Natural killer cell (primary cell): ENCODE measurements around the gene L3MBTL4. TPM values are rescaled to one million over a fixed set of nuclear protein-coding genes. Genes with fewer than 3 reads are reported as not detected.

Experiments used
- ATAC-seq, 3 donors: fragments of 150-1000 bp in 2 of 3; fragments of 200-7000 bp in 1 of 3; cut with Tn5 transposase; 1 replicate in 1 of 3; 2 replicates in 2 of 3; pipeline ENCODE4 v1.10.0; 2021; ENCODE audit warnings: mild to moderate bottlenecking in 2 of 3, moderate library complexity in 2 of 3
- DNase-seq, 2 donors: peaks; one replicate each; pipeline versions ENCODE4 v3.0.0 to v3.0.0-alpha.2; 2013 to 2021; ENCODE audit warnings: mixed read lengths in 1 of 2
- H3K27ac ChIP-seq: one replicate; pipeline ENCODE4 v1.5.1; 2013; ENCODE audit warnings: mild to moderate bottlenecking, low read length
- H3K27me3 ChIP-seq: one replicate; pipeline ENCODE4 v1.6.1; 2013; ENCODE audit warnings: low read length; ENCODE audit not compliant: control insufficient read depth, insufficient read depth
- H3K36me3 ChIP-seq: one replicate; pipeline ENCODE4 v1.6.1; 2013; ENCODE audit warnings: low read length; ENCODE audit not compliant: control insufficient read depth, insufficient read depth
- H3K4me1 ChIP-seq: one replicate; pipeline ENCODE4 v1.6.1; 2013; ENCODE audit warnings: low read length; ENCODE audit not compliant: control insufficient read depth, insufficient read depth
- H3K4me3 ChIP-seq: one replicate; pipeline ENCODE4 v1.5.1; 2013; ENCODE audit warnings: low read length
- H3K9me3 ChIP-seq: one replicate; pipeline ENCODE4 v1.6.1; 2013; ENCODE audit warnings: low read length; ENCODE audit not compliant: control insufficient read depth, insufficient read depth
- H3K27ac Mint-ChIP-seq, 2 donors: one replicate each; pipeline ENCODE4 v1.8.0; 2022; ENCODE audit warnings: mild to moderate bottlenecking in 2 of 2, mixed read lengths in 2 of 2, moderate library complexity in 1 of 2
- H3K27me3 Mint-ChIP-seq, 2 donors: one replicate each; pipeline ENCODE4 v1.8.0; 2022; ENCODE audit warnings: low read depth in 2 of 2, mixed read lengths in 2 of 2
- H3K36me3 Mint-ChIP-seq: one replicate; pipeline ENCODE4 v1.8.0; 2022; ENCODE audit warnings: mixed read lengths
- H3K4me1 Mint-ChIP-seq, 2 donors: one replicate each; pipeline ENCODE4 v1.8.0; 2022; ENCODE audit warnings: mixed read lengths in 2 of 2
- H3K4me3 Mint-ChIP-seq: one replicate; pipeline ENCODE4 v1.8.0; 2022; ENCODE audit warnings: mild to moderate bottlenecking, moderate library complexity, mixed read lengths
- H3K9me3 Mint-ChIP-seq, 2 donors: one replicate each; pipeline ENCODE4 v1.8.0; 2022; ENCODE audit warnings: mixed read lengths in 2 of 2
- CTCF ChIP-seq: fragments of 200-600 bp; IDR thresholded peaks from one replicate; pipeline ENCODE4 v1.8.0; 2022; ENCODE audit warnings: antibody characterized with exemption
- WGBS: methylation state at CpG from one replicate; pipeline ENCODE4 v1.1.7; 2013; ENCODE audit warnings: missing lambda C conversion rate; ENCODE audit not compliant: insufficient coverage; 5-methylcytosine and 5-hydroxymethylcytosine counted together
- intact Hi-C: fragments of 100-400 bp; cut with micrococcal nuclease; formaldehyde crosslinking; loops from one replicate; pipeline ENCODE4 v1.14.2; 2022
- total RNA-seq, 4 donors: library from RNA; stranded (reverse); fragments of 120-200 nt in 1 of 4; gene quantifications; one replicate each; pipeline versions ENCODE4 v1.2.3 to v1.2.4, GENCODE V29; 2013 to 2022

The L3MBTL4 gene
- total RNA-seq, 3 donors from 2014 or later (not counting 1 experiment from before 2014, with no cell fraction given) = 27.9 to 34.2 (median 30.0) TPM

GRCh38 chr18:6401687-6402086 lies 13.0 kb downstream of the L3MBTL4 start:
- H3K4me1 ChIP-seq = peaks cover 3% of the 10 kb centered on the region
- no peaks in the 10 kb centered on the region for H3K9me3 ChIP-seq
- Mint-ChIP-seq H3K27ac (no peak overlapping the region), H3K36me3 (no peaks in the 10 kb centered on the region), H3K9me3 (no peaks in the 10 kb centered on the region), H3K4me1 (peaks cover 10 to 19% of the 10 kb centered on the region in 2 donors), H3K4me3 (no peak overlapping the region), H3K27me3 (no peaks in the 10 kb centered on the region)
- no peak for DNase-seq
- H3K27ac ChIP-seq = no peak overlapping the region
- no peaks in the 10 kb centered on the region for H3K36me3 ChIP-seq
- intact Hi-C loops = no loop called here
- no peak overlapping the region for H3K4me3 ChIP-seq
- WGBS = 86% methylated on average over 8 of the region's 8 CpGs
- ATAC-seq = no peak
- no peaks in the 10 kb centered on the region for H3K27me3 ChIP-seq
- no peak for TF ChIP-seq CTCF

GRCh38 chr18:6399776-6400175 lies 14.9 kb downstream of the L3MBTL4 start:
- Mint-ChIP-seq H3K4me1 (peaks cover 0 to 10% of the 10 kb centered on the region in 2 donors), H3K36me3 (no peaks in the 10 kb centered on the region), H3K9me3 (no peaks in the 10 kb centered on the region), H3K27me3 (no peaks in the 10 kb centered on the region), H3K4me3 (no peak overlapping the region), H3K27ac (no peak overlapping the region)
- Histone ChIP-seq H3K4me3 (no peak overlapping the region), H3K9me3 (no peaks in the 10 kb centered on the region), H3K4me1 (no peaks in the 10 kb centered on the region), H3K36me3 (no peaks in the 10 kb centered on the region), H3K27me3 (no peaks in the 10 kb centered on the region), H3K27ac (no peak overlapping the region)
- intact Hi-C loops = no loop called here
- no peak for TF ChIP-seq CTCF
- DNase-seq (no peak), ATAC-seq (no peak)
- WGBS = no CpG with 5 or more reads among the region's 1 CpG

- DNase-seq = no peak
- no peak for ATAC-seq
- TF ChIP-seq CTCF = no peak
- WGBS = 89% methylated on average over 6 of the region's 6 CpGs
- no peaks in the 10 kb centered on the region for H3K36me3 Mint-ChIP-seq
- H3K27ac Mint-ChIP-seq = no peak overlapping the region
- no peak overlapping the region for H3K4me3 ChIP-seq
- no peaks in the 10 kb centered on the region for H3K27me3 ChIP-seq
- intact Hi-C loops = no loop called here
- no peaks in the 10 kb centered on the region for H3K9me3 ChIP-seq
- no peak overlapping the region for H3K4me3 Mint-ChIP-seq
- H3K36me3 ChIP-seq = no peaks in the 10 kb centered on the region
- H3K4me1 Mint-ChIP-seq = peaks cover 8 to 21% of the 10 kb centered on the region in 2 donors
- H3K27ac ChIP-seq = no peak overlapping the region
- no peaks in the 10 kb centered on the region for H3K27me3 Mint-ChIP-seq
- H3K9me3 Mint-ChIP-seq = no peaks in the 10 kb centered on the region
- H3K4me1 ChIP-seq = no peaks in the 10 kb centered on the region
Observed at GRCh38 chr18:6397931-6398566, 16.7 kb downstream of the L3MBTL4 start.

GRCh38 chr18:6396847-6397246 lies 17.9 kb downstream of the L3MBTL4 start:
- DNase-seq = no peak
- H3K4me1 ChIP-seq = no peaks in the 10 kb centered on the region
- H3K9me3 Mint-ChIP-seq = peaks cover 0 to 1% of the 10 kb centered on the region in 2 donors
- H3K36me3 ChIP-seq = no peaks in the 10 kb centered on the region
- no peaks in the 10 kb centered on the region for H3K9me3 ChIP-seq
- no peak overlapping the region for H3K27ac Mint-ChIP-seq
- ATAC-seq = no peak
- intact Hi-C loops = no loop called here
- H3K27me3 ChIP-seq = no peaks in the 10 kb centered on the region
- peaks cover 14 to 27% of the 10 kb centered on the region in 2 donors for H3K4me1 Mint-ChIP-seq
- TF ChIP-seq CTCF = no peak
- H3K4me3 Mint-ChIP-seq = no peak overlapping the region
- no peak overlapping the region for H3K4me3 ChIP-seq
- WGBS = 78% methylated on average over 5 of the region's 5 CpGs
- no peak overlapping the region for H3K27ac ChIP-seq
- H3K27me3 Mint-ChIP-seq = no peaks in the 10 kb centered on the region
- no peaks in the 10 kb centered on the region for H3K36me3 Mint-ChIP-seq
